H1 (cell line): ENCODE measurements around the gene ZSCAN1. TPM values are rescaled to one million over a fixed set of nuclear protein-coding genes. Genes with fewer than 3 reads are reported as not detected.

Experiments
- CTCF ChIA-PET: fragments of 300-600 bp; sonication (Branson Sonifier 250); formaldehyde crosslinking; loops from one replicate; lab custom pipeline; 2021; ENCODE audit not compliant: partially characterized antibody; lab: Charles Lee
- POLR2A ChIA-PET: fragments of 300-600 bp; sonication (Branson Sonifier 250); formaldehyde crosslinking; loops from one replicate; lab custom pipeline; 2021; ENCODE audit warnings: inconsistent platforms; ENCODE audit not compliant: partially characterized antibody; lab: Charles Lee
- DNase-seq, 2 experiments: peaks; one replicate each; pipeline versions ENCODE4 v3.0.0 to v3.0.0-alpha.2; 2010 to 2022; ENCODE audit warnings: low spot score in 2 of 2, low read depth in 1 of 2, mixed read lengths in 1 of 2
- FAIRE-seq: peaks from 2 replicates; lab custom pipeline; 2011; peaks lifted over from hg19 to GRCh38; lab: Jason Lieb, UNC
- H2AFZ ChIP-seq: 2 replicates; pipeline ENCODE4 v1.8.1; 2012; ENCODE audit warnings: low read length, inconsistent platforms
- H2AK5ac ChIP-seq: 2 replicates; pipeline ENCODE4 v1.6.1; 2013; ENCODE audit warnings: low read depth, low read length
- H2BK120ac ChIP-seq: replicated peaks from 2 replicates; pipeline ENCODE3; 2013; ENCODE audit warnings: low read depth, low read length, inconsistent platforms
- H2BK12ac ChIP-seq: 2 replicates; pipeline ENCODE4 v1.6.1; 2013; ENCODE audit warnings: low read depth, low read length
- H2BK15ac ChIP-seq: 2 replicates; pipeline ENCODE4 v1.6.1; 2013; ENCODE audit warnings: low read length
- H2BK20ac ChIP-seq: 2 replicates; pipeline ENCODE4 v1.6.1; 2013; ENCODE audit warnings: low read length
- H2BK5ac ChIP-seq: 2 replicates; pipeline ENCODE4 v1.6.1; 2013; ENCODE audit warnings: low read depth, low read length
- H3K14ac ChIP-seq: 2 replicates; pipeline ENCODE4 v1.6.1; 2013; ENCODE audit warnings: inconsistent platforms; ENCODE audit not compliant: insufficient read length
- H3K18ac ChIP-seq: 2 replicates; pipeline ENCODE4 v1.6.1; 2013; ENCODE audit warnings: low read length; ENCODE audit errors: extremely low read depth
- H3K23ac ChIP-seq: 2 replicates; pipeline ENCODE4 v1.6.1; 2013; ENCODE audit warnings: inconsistent platforms; ENCODE audit not compliant: insufficient read length
- H3K23me2 ChIP-seq: 2 replicates; pipeline ENCODE4 v1.6.1; 2013; ENCODE audit warnings: low read depth, low read length
- H3K27ac ChIP-seq: 2 replicates; pipeline ENCODE4 v1.6.1; 2011; ENCODE audit warnings: low read depth, low read length, inconsistent platforms
- H3K27me3 ChIP-seq, 4 experiments: replicated peaks in 1 of 4; 1 replicate in 1 of 4; 2 replicates in 3 of 4; pipeline versions ENCODE4 v1.6.1 to v1.8.1; 2011 to 2013; ENCODE audit warnings: low read length in 3 of 4, mild to moderate bottlenecking in 3 of 4, inconsistent platforms in 2 of 4, mixed read lengths in 2 of 4, moderate library complexity in 1 of 4; ENCODE audit not compliant: control insufficient read depth in 3 of 4, insufficient read depth in 3 of 4; ENCODE audit errors: extremely low read depth in 1 of 4
- H3K36me3 ChIP-seq, 4 experiments: 2 replicates each; pipeline versions ENCODE4 v1.6.1 to v1.8.1; 2011 to 2013; ENCODE audit warnings: mild to moderate bottlenecking in 4 of 4, low read length in 3 of 4, moderate library complexity in 2 of 4, control low read depth in 1 of 4, inconsistent platforms in 1 of 4; ENCODE audit not compliant: insufficient read depth in 4 of 4, control insufficient read depth in 2 of 4
- H3K4ac ChIP-seq: replicated peaks from 2 replicates; pipeline ENCODE3; 2013; ENCODE audit warnings: low read length, low read depth, mixed read lengths, inconsistent platforms; ENCODE audit not compliant: insufficient read length
- H3K4me1 ChIP-seq, 4 experiments: replicated peaks in 1 of 4; 1 replicate in 1 of 4; 2 replicates in 3 of 4; pipeline versions ENCODE4 v1.6.1 to v1.8.1; 2011 to 2013; ENCODE audit warnings: low read length in 3 of 4, inconsistent platforms in 2 of 4, mixed read lengths in 1 of 4; ENCODE audit not compliant: insufficient read depth in 4 of 4, control insufficient read depth in 3 of 4
- H3K4me2 ChIP-seq, 2 experiments: 2 replicates each; pipeline versions ENCODE4 v1.6.1 to v1.8.1; 2011 to 2013; ENCODE audit warnings: low read depth in 2 of 2, low read length in 2 of 2, control low read depth in 1 of 2, inconsistent platforms in 1 of 2, mild to moderate bottlenecking in 1 of 2; ENCODE audit not compliant: insufficient read depth in 1 of 2
- H3K4me3 ChIP-seq, 4 experiments: fragments of 200-600, 300-600 bp in 1 of 4; sonication (generic), shearing (Covaris generic), sonication (Bioruptor Twin) in 1 of 4; 2 replicates each; pipeline versions ENCODE4 v1.5.1 to v1.8.1; 2011 to 2016; ENCODE audit warnings: low read length in 4 of 4, low read depth in 3 of 4, control low read depth in 2 of 4, inconsistent platforms in 2 of 4, mild to moderate bottlenecking in 2 of 4, mixed read lengths in 1 of 4, moderate library complexity in 1 of 4; ENCODE audit not compliant: insufficient read depth in 2 of 4; ENCODE audit errors: extremely low read depth in 1 of 4
- H3K56ac ChIP-seq: replicated peaks from 2 replicates; pipeline ENCODE3; 2013; ENCODE audit warnings: low read depth, mild to moderate bottlenecking, mixed read lengths, low read length, inconsistent platforms; ENCODE audit not compliant: insufficient read length
- H3K79me1 ChIP-seq: 2 replicates; pipeline ENCODE4 v1.6.1; 2013; ENCODE audit warnings: low read depth, low read length, control low read depth
- H3K79me2 ChIP-seq, 2 experiments: 2 replicates each; pipeline versions ENCODE4 v1.6.1 to v1.8.1; 2012 to 2013; ENCODE audit warnings: low read length in 2 of 2, mild to moderate bottlenecking in 2 of 2, inconsistent platforms in 1 of 2; ENCODE audit not compliant: insufficient read depth in 2 of 2, control insufficient read depth in 1 of 2
- H3K9ac ChIP-seq, 4 experiments: replicated peaks in 1 of 4; 1 replicate in 1 of 4; 2 replicates in 3 of 4; pipeline versions ENCODE4 v1.6.1 to v1.8.1; 2011 to 2013; ENCODE audit warnings: low read depth in 3 of 4, low read length in 3 of 4, control low read depth in 2 of 4, mild to moderate bottlenecking in 2 of 4, moderate library complexity in 2 of 4, inconsistent platforms in 1 of 4; ENCODE audit errors: extremely low read depth in 1 of 4
- H3K9me3 ChIP-seq, 2 experiments: 2 replicates each; pipeline versions ENCODE4 v1.6.1 to v1.8.1; 2012 to 2013; ENCODE audit warnings: mild to moderate bottlenecking in 2 of 2, moderate library complexity in 2 of 2, control low read depth in 1 of 2, inconsistent platforms in 1 of 2, low read depth in 1 of 2, low read length in 1 of 2, mixed read lengths in 1 of 2; ENCODE audit not compliant: insufficient read depth in 2 of 2
- H4K20me1 ChIP-seq, 2 experiments: replicated peaks in 1 of 2; 2 replicates each; pipeline versions ENCODE3 to v1.8.1; 2011 to 2013; ENCODE audit warnings: inconsistent platforms in 2 of 2, low read length in 2 of 2, mild to moderate bottlenecking in 1 of 2; ENCODE audit not compliant: insufficient read depth in 2 of 2, control insufficient read depth in 1 of 2
- H4K5ac ChIP-seq: 2 replicates; pipeline ENCODE4 v1.6.1; 2013; ENCODE audit warnings: low read length, low read depth, mixed read lengths, inconsistent platforms; ENCODE audit not compliant: insufficient read length
- H4K8ac ChIP-seq: 2 replicates; pipeline ENCODE4 v1.8.0; 2013; ENCODE audit warnings: mild to moderate bottlenecking, moderate library complexity, low read length, inconsistent platforms; ENCODE audit not compliant: insufficient read depth; ENCODE audit errors: extremely low read depth
- H4K91ac ChIP-seq: replicated peaks from 2 replicates; pipeline ENCODE3; 2013; ENCODE audit warnings: low read length, mixed read lengths, inconsistent platforms; ENCODE audit not compliant: insufficient read length
- NANOG ChIP-seq: IDR thresholded peaks from 2 replicates; pipeline ENCODE4 v1.6.1; 2011; ENCODE audit warnings: low read length, low read depth, mild to moderate bottlenecking, inconsistent platforms; ENCODE audit not compliant: insufficient read depth, poor library complexity, severe bottlenecking
- WGBS, 2 experiments: shearing (Covaris generic) in 1 of 2; methylation state at CpG; one replicate each; pipeline versions ENCODE4 v1.1.6 to v1.1.7; 2013 to 2015; ENCODE audit warnings: low lambda C conversion rate in 2 of 2, mixed read lengths in 2 of 2, inconsistent platforms in 1 of 2, low coverage in 1 of 2, missing lambda C conversion rate in 1 of 2; ENCODE audit not compliant: insufficient replicate concordance in 2 of 2, insufficient coverage in 1 of 2, insufficient read length in 1 of 2; ENCODE audit errors: extremely low coverage in 1 of 2, missing lambda C conversion rate in 1 of 2; 5-methylcytosine and 5-hydroxymethylcytosine counted together
- polyA plus RNA-seq, 7 experiments: library from polyadenylated mRNA; depleted of rRNA in 3 of 7; stranded (reverse) in 5 of 7; unstranded in 2 of 7; fragments of >200 nt in 5 of 7; fragments of 200-250 nt in 2 of 7; gene quantifications; 1 replicate in 5 of 7; 2 replicates in 1 of 7; 4 replicates in 1 of 7; pipeline versions ENCODE4 v1.2.1 to v1.2.3, GENCODE V29; 2011 to 2013; ENCODE audit warnings: missing spikeins in 2 of 7, mixed read lengths in 2 of 7
- total RNA-seq: library from RNA; stranded (reverse); fragmentation: NEBNext Ultra II Directional; extraction: Animal tissue kit (Norgen Biotek cat#: 25700); gene quantifications from 2 replicates; pipeline ENCODE4 v1.2.1, GENCODE V29; 2021

The ZSCAN1 gene
- total and polyA plus RNA-seq, 2 of the 8 experiments (the other 6 are each of a cell fraction or from before 2014, with no cell fraction given) = 1.2 to 4.3 TPM

- no peak overlapping the region for H4K5ac ChIP-seq
- POLR2A ChIA-PET = interaction anchor here (0.7 to 3.0 kb wide), 9 partner anchors 9 to 490 kb away, joined by 3 to 10 read pairs (median 5); partner anchors contain the start of gene ZSCAN18
- H3K9ac ChIP-seq = no peak overlapping the region
- H3K27ac ChIP-seq = no peak overlapping the region
- H3K4ac ChIP-seq = no peak overlapping the region
- no peak overlapping the region for H4K91ac ChIP-seq
- H2BK120ac ChIP-seq = no peak overlapping the region
- H3K79me2 ChIP-seq = no peaks in the 10 kb centered on the region
- no peak overlapping the region for H4K8ac ChIP-seq
- no peaks in the 10 kb centered on the region for H3K79me1 ChIP-seq
- H2AK5ac ChIP-seq = no peak overlapping the region
- no peak overlapping the region for H3K18ac ChIP-seq
- no peak overlapping the region for H2BK20ac ChIP-seq
- no peaks in the 10 kb centered on the region for H4K20me1 ChIP-seq
- H2BK12ac ChIP-seq = no peak overlapping the region
- no peak overlapping the region for H3K14ac ChIP-seq
- no peak overlapping the region for H3K4me3 ChIP-seq
- H3K56ac ChIP-seq = no peak overlapping the region
- H3K36me3 ChIP-seq = peaks cover 2 to 24% (median 13%) of the 10 kb centered on the region in 4 experiments; a peak in 7 of 8 replicates
- H3K4me2 ChIP-seq = no peak overlapping the region
- no peaks in the 10 kb centered on the region for H3K27me3 ChIP-seq
- no peak for DNase-seq
- H3K9me3 ChIP-seq = no peaks in the 10 kb centered on the region; a peak in 1 of 4 replicates
- 94% methylated on average over 3 of the region's 3 CpGs; no CpG with 5 or more reads in 1 of the 2 experiments for WGBS, 2 experiments
- no peak for TF ChIP-seq NANOG
- no peak overlapping the region for H2BK15ac ChIP-seq
- FAIRE-seq = no peak
- H2BK5ac ChIP-seq = no peak overlapping the region
- no peaks in the 10 kb centered on the region for H3K4me1 ChIP-seq
- H2AFZ ChIP-seq = no peak overlapping the region
- no peaks in the 10 kb centered on the region for H3K23me2 ChIP-seq
- H3K23ac ChIP-seq = no peak overlapping the region
- CTCF ChIA-PET = interaction anchor here (0.7 to 1.0 kb wide), 3 partner anchors 11 to 61 kb away, joined by 3 to 4 read pairs (median 3); no protein-coding TSS in a partner anchor
Measured at GRCh38 chr19:58083021-58083420, 49.2 kb downstream of the ZSCAN1 start.
